ENCODE results near the gene DHDH. TPM values are rescaled to one million over a fixed set of nuclear protein-coding genes. Genes with fewer than 3 reads are reported as not detected.

Gene DHDH
- total and polyA plus RNA-seq, 11 donors = 0.15 to 0.49 TPM; not detected in 9

- Histone ChIP-seq H3K9me3 (no peaks in the 10 kb centered on the region), H3K27ac (peak within 1 kb of the TSS; percentile 69 to 95 (median 89)), H3K4me3 (peak within 1 kb of the TSS; percentile 77 to 98 (median 90)), H3K4me1 (peaks cover 4 to 23% (median 14%) of the 10 kb centered on the region in 12 donors), H3K27me3 (no peaks in the 10 kb centered on the region), H3K36me3 (peaks cover 0 to 16% (median 2%) of the 10 kb centered on the region in 9 donors)
- ATAC-seq (peak; percentile 82 to 95 (median 90)), DNase-seq (peak; percentile 97 to 99 (median 98))
- peak in 1 of 2 donors; percentile 87 for TF ChIP-seq POLR2A (IDR thresholded peaks at IDR 0.05)
- TF ChIP-seq, protein P1, sequence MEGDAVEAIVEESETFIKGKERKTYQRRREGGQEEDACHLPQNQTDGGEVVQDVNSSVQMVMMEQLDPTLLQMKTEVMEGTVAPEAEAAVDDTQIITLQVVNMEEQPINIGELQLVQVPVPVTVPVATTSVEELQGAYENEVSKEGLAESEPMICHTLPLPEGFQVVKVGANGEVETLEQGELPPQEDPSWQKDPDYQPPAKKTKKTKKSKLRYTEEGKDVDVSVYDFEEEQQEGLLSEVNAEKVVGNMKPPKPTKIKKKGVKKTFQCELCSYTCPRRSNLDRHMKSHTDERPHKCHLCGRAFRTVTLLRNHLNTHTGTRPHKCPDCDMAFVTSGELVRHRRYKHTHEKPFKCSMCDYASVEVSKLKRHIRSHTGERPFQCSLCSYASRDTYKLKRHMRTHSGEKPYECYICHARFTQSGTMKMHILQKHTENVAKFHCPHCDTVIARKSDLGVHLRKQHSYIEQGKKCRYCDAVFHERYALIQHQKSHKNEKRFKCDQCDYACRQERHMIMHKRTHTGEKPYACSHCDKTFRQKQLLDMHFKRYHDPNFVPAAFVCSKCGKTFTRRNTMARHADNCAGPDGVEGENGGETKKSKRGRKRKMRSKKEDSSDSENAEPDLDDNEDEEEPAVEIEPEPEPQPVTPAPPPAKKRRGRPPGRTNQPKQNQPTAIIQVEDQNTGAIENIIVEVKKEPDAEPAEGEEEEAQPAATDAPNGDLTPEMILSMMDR (IDR thresholded peaks at IDR 0.05) = peak in 1 of 12 donors; percentile 7
- intact Hi-C loops (cut with DNase I) = loop anchor here in 6 of 10 donors (2.0 to 10.0 kb wide), 5 partner anchors 42 to 77 kb away; partner anchors contain the start of gene NUCB1 (in 3 of the 6)
- 0 to 1% (median 0%) methylated on average over 42 to 71 of the region's 71 CpGs for WGBS, 4 donors
Measured at GRCh38 chr19:48954595-48955307, 21.3 kb downstream of the DHDH start, which contains the start of gene BAX. TSS of gene BAX (plus strand) at chr19:48954875. CDS start at chr19:48954929, 54 bp downstream.

- no peaks in the 10 kb centered on the region for H3K9me3 ChIP-seq
- H3K27me3 ChIP-seq = no peaks in the 10 kb centered on the region
- intact Hi-C loops (cut with DNase I) = loop anchor here in 3 of 10 donors (2.0 to 10.0 kb wide), 3 partner anchors 51 to 78 kb away; partner anchors contain the start of gene NUCB1 (in 2 of the 3)
- ATAC-seq = peak in 1 of 4 donors; percentile 6
- peak overlapping the region; percentile 69 to 95 (median 89) for H3K27ac ChIP-seq
- WGBS, 4 donors = 55 to 61% (median 58%) methylated on average over 13 to 16 of the region's 16 CpGs
- H3K4me1 ChIP-seq = peaks cover 4 to 23% (median 14%) of the 10 kb centered on the region in 12 donors
- peak overlapping the region; percentile 77 to 98 (median 90) for H3K4me3 ChIP-seq
- H3K36me3 ChIP-seq = peaks cover 0 to 16% (median 2%) of the 10 kb centered on the region in 9 donors
- DNase-seq = no peak
- no peak for TF ChIP-seq POLR2A (IDR thresholded peaks at IDR 0.05)
- TF ChIP-seq, protein P1 (IDR thresholded peaks at IDR 0.05) = no peak
Measured at GRCh38 chr19:48955308-48955958, 21.9 kb downstream of the DHDH start.

- WGBS, 4 donors = 95 to 99% (median 97%) methylated on average over 8 of the region's 8 CpGs
- intact Hi-C loops (cut with DNase I) = loop anchor here in 2 of 10 donors (5.0 to 10.0 kb wide), 2 partner anchors 53 to 81 kb away; partner anchors contain the start of gene NUCB1 (in 1 of the 2)
Measured at GRCh38 chr19:48958006-48958405, 24.5 kb downstream of the DHDH start.

More at GRCh38 chr19:48958006-48958405, 24.5 kb downstream of the DHDH start:
- ATAC-seq (no peak), DNase-seq (no peak)
- Histone ChIP-seq H3K27me3 (no peaks in the 10 kb centered on the region), H3K27ac (no peak overlapping the region), H3K9me3 (no peaks in the 10 kb centered on the region), H3K4me3 (no peak overlapping the region), H3K4me1 (peaks cover 4 to 35% (median 15%) of the 10 kb centered on the region in 12 donors), H3K36me3 (peaks cover 0 to 16% (median 2%) of the 10 kb centered on the region in 9 donors)
- no peak for TF ChIP-seq POLR2A (IDR thresholded peaks at IDR 0.05)
- TF ChIP-seq, protein P1 (IDR thresholded peaks at IDR 0.05) = no peak

Measured in heart left ventricle (tissue), 16 donors.